ENCODE data around the gene MAP4K4. TPM values are rescaled to one million over a fixed set of nuclear protein-coding genes. Genes with fewer than 3 reads are reported as not detected.

The MAP4K4 gene
- total and polyA plus RNA-seq, 2 of the 13 experiments (the other 11 are each of a cell fraction or from before 2014, with no cell fraction given): 105 to 264 TPM

DNA sequence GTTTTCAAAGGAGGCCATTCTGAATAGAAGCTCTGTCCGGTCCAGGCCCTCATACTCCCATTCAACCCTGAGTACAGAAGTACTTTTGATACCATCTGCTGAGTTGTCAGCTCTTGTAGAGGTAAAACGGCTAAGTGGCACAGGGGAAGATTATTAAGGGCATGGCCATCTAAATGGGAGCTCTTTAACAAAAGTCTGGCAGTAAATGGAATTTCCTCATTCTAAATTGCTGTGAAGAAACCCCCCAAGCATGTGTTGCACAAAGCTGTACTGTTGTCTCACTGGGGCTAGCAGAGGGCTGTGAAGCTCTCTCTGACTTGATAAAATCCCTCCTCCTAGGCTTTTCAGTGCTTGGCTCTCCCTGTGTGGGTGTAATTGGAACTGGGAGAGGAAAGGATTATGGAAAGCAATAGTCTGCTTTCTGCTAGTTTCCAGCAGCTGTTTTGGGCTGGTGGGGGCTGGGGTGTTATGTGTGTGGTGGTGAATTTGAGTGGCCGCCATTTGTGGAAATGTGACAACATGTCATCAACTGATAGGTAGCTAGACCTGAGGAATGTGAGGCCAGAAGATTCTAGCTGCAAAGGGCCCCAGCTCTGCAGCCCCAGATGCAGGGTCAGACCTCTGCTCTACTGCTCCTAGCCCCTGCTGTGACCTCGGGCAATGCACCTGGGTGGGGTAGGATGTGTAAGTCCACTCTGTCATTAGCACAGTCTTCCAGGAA lies 65.1 kb downstream of the MAP4K4 start (continued):
- TF ChIP-seq RELA (CRISPR knock-in tag; IDR thresholded peaks at IDR 0.05): no peak
- no peak for TF ChIP-seq ZNF570 (CRISPR knock-in tag; IDR thresholded peaks at IDR 0.05; ENCODE audit: borderline replicate concordance)
- no peak for TF ChIP-seq KDM5A (IDR thresholded peaks at IDR 0.05; ENCODE audit: borderline replicate concordance, low read length)
- TF ChIP-seq ZNF282 (IDR thresholded peaks at IDR 0.05; ENCODE audit: partially characterized antibody): no peak
- no peak for TF ChIP-seq ZNF143 (CRISPR knock-in tag; IDR thresholded peaks at IDR 0.05)
- TF ChIP-seq KLF6 (CRISPR knock-in tag; IDR thresholded peaks at IDR 0.05): no peak
- no peak for TF ChIP-seq SYNCRIP (IDR thresholded peaks at IDR 0.05; ENCODE audit: insufficient read depth, low read depth, low read length)
- no peak for TF ChIP-seq HNRNPH1 (optimal IDR thresholded peaks at IDR 0.05; ENCODE audit: low read depth, low read length)
- TF ChIP-seq ZNF761 (CRISPR knock-in tag; conservative IDR thresholded peaks at IDR 0.05): no peak
- no peak for TF ChIP-seq ZSCAN20 (CRISPR knock-in tag; IDR thresholded peaks at IDR 0.05; ENCODE audit: borderline replicate concordance)
- no peak for TF ChIP-seq HDAC1 (CRISPR knock-in tag; IDR thresholded peaks at IDR 0.05)
- TF ChIP-seq ZNF713 (CRISPR knock-in tag; IDR thresholded peaks at IDR 0.05): no peak
- TF ChIP-seq HCFC1 (IDR thresholded peaks at IDR 0.05; ENCODE audit: low read depth, low read length): no peak
- no peak for TF ChIP-seq ZNF644 (CRISPR knock-in tag; IDR thresholded peaks at IDR 0.05; ENCODE audit: low read depth)
- TF ChIP-seq, protein P1, sequence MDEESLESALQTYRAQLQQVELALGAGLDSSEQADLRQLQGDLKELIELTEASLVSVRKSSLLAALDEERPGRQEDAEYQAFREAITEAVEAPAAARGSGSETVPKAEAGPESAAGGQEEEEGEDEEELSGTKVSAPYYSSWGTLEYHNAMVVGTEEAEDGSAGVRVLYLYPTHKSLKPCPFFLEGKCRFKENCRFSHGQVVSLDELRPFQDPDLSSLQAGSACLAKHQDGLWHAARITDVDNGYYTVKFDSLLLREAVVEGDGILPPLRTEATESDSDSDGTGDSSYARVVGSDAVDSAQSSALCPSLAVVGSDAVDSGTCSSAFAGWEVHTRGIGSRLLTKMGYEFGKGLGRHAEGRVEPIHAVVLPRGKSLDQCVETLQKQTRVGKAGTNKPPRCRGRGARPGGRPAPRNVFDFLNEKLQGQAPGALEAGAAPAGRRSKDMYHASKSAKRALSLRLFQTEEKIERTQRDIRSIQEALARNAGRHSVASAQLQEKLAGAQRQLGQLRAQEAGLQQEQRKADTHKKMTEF (CRISPR knock-in tag; IDR thresholded peaks at IDR 0.05): no peak
- TF ChIP-seq ZNF446 (CRISPR knock-in tag; IDR thresholded peaks at IDR 0.05): no peak
- no peak for TF ChIP-seq TOPORS (CRISPR knock-in tag; IDR thresholded peaks at IDR 0.05)
- no peak for TF ChIP-seq ELF4 (CRISPR knock-in tag; IDR thresholded peaks at IDR 0.05; ENCODE audit: borderline replicate concordance)
- peak; percentile 25 for TF ChIP-seq TEAD3 (CRISPR knock-in tag; optimal IDR thresholded peaks at IDR 0.05; ENCODE audit: borderline replicate concordance)
- TF ChIP-seq ETV6 (CRISPR knock-in tag; conservative IDR thresholded peaks at IDR 0.05): no peak
- TF ChIP-seq, protein P2, sequence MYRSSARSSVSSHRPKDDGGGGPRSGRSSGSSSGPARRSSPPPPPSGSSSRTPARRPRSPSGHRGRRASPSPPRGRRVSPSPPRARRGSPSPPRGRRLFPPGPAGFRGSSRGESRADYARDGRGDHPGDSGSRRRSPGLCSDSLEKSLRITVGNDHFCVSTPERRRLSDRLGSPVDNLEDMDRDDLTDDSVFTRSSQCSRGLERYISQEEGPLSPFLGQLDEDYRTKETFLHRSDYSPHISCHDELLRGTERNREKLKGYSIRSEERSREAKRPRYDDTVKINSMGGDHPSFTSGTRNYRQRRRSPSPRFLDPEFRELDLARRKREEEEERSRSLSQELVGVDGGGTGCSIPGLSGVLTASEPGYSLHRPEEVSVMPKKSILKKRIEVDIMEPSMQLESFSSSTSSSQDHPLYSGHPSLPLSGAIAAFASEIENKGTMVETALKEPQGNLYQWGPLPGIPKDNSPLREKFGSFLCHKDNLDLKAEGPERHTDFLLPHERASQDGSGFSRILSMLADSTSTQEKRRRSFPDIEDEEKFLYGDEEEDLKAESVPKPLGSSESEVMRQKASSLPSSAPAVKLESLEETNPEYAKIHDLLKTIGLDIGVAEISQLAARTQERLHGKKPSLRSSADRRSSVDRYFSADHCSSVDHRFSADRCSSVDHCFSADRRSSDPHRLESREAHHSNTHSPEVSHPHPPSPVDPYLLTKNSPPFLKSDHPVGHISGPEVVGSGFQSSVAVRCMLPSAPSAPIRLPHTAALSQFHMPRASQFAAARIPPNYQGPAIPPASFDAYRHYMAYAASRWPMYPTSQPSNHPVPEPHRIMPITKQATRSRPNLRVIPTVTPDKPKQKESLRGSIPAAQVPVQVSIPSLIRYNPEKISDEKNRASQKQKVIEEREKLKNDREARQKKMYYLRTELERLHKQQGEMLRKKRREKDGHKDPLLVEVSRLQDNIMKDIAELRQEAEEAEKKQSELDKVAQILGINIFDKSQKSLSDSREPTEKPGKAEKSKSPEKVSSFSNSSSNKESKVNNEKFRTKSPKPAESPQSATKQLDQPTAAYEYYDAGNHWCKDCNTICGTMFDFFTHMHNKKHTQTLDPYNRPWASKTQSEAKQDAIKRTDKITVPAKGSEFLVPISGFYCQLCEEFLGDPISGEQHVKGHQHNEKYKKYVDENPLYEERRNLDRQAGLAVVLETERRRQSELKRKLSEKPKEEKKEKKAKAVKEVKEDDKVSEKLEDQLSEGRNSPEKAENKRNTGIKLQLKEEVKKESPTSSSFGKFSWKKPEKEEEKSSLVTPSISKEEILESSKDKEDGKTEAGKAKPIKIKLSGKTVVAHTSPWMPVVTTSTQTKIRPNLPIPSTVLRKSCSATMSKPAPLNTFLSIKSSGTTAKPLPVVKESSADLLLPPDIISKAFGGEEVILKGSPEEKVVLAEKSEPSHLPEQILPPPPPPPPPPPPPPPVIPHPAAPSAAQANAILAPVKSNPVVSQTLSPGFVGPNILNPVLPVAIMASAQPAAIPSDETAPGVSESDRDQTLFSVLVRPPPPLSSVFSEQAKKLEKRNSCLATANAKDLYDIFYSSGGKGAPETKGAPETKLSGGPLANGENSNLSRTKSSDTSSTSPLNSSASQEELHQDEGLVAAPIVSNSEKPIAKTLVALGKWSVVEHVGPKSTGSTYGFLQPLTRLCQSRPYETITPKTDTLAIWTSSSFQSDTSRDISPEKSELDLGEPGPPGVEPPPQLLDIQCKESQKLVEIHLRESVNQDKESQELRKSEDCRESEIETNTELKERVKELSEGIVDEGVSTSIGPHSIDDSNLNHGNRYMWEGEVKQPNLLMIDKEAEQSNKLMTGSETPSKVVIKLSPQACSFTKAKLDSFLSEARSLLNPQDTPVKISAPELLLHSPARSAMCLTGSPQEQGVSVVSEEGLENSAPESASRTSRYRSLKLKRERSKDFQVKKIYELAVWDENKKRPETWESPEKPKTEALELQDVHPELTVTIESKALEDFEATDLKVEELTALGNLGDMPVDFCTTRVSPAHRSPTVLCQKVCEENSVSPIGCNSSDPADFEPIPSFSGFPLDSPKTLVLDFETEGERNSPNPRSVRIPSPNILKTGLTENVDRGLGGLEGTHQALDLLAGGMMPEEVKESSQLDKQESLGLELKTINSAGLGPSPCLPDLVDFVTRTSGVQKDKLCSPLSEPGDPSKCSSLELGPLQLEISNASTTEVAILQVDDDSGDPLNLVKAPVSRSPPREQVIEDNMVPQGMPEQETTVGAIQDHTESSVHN (CRISPR knock-in tag; IDR thresholded peaks at IDR 0.05): 0 out of 2 replicates have a peak, but pooled peaks have one; percentile 32
